Thymus (tissue), 11 donors: ENCODE results near the gene GAB2. TPM values are rescaled to one million over a fixed set of nuclear protein-coding genes. Genes with fewer than 3 reads are reported as not detected.
A peak's percentile ranks its signal among the peaks of the same experiment; 100 is the strongest.
"Not testable (repeated sequence)": the region's sequence is repeated elsewhere in the genome, so short reads cannot be mapped to it uniquely, and the experiment has no call there.

Experiments
- DNase-seq, 9 donors: peaks; one replicate each; pipeline ENCODE4 v3.0.0-alpha.2; 2013; ENCODE audit warnings: low spot score in 9 of 9, low read depth in 6 of 9, missing footprints in 1 of 9
- H3K27ac ChIP-seq, 2 donors: one replicate each; pipeline ENCODE4 v1.5.1; 2013; ENCODE audit warnings: control low read depth in 1 of 2, low read depth in 1 of 2, low read length in 1 of 2, mild to moderate bottlenecking in 1 of 2, moderate library complexity in 1 of 2
- H3K27me3 ChIP-seq, 2 donors: one replicate each; pipeline ENCODE4 v1.5.1; 2013; ENCODE audit warnings: low read length in 1 of 2; ENCODE audit not compliant: control insufficient read depth in 2 of 2, insufficient read depth in 1 of 2
- H3K36me3 ChIP-seq, 2 donors: one replicate each; pipeline ENCODE4 v1.5.1; 2013; ENCODE audit warnings: low read length in 1 of 2, mild to moderate bottlenecking in 1 of 2, moderate library complexity in 1 of 2; ENCODE audit not compliant: control insufficient read depth in 2 of 2, insufficient read depth in 2 of 2
- H3K4me1 ChIP-seq, 2 donors: one replicate each; pipeline ENCODE4 v1.5.1; 2013; ENCODE audit warnings: low read length in 2 of 2; ENCODE audit not compliant: control insufficient read depth in 2 of 2, insufficient read depth in 2 of 2
- H3K4me3 ChIP-seq, 2 donors: one replicate each; pipeline ENCODE4 v1.5.1; 2013; ENCODE audit warnings: low read length in 2 of 2, control low read depth in 1 of 2, mild to moderate bottlenecking in 1 of 2
- H3K9me3 ChIP-seq, 2 donors: one replicate each; pipeline ENCODE4 v1.5.1; 2013; ENCODE audit warnings: low read length in 1 of 2, mild to moderate bottlenecking in 1 of 2; ENCODE audit not compliant: control insufficient read depth in 2 of 2, insufficient read depth in 1 of 2
- WGBS: extraction: QIAGEN DNeasy Blood & Tissue Kit; methylation state at CpG from one replicate; pipeline ENCODE4 v1.1.7; 2013; 5-methylcytosine and 5-hydroxymethylcytosine counted together
- polyA plus RNA-seq: library from polyadenylated mRNA; stranded (reverse); fragments of 200-250 nt; gene quantifications from one replicate; pipeline ENCODE4 v1.2.3, GENCODE V29; 2013
- total RNA-seq: library from RNA; stranded (reverse); fragments of 120-200 nt; gene quantifications from one replicate; pipeline ENCODE4 v1.2.4, GENCODE V29; 2013
- donor health status: healthy.

GAB2 gene
- total and polyA plus RNA-seq, 2 donors: 3.7 to 12.6 TPM

DNA sequence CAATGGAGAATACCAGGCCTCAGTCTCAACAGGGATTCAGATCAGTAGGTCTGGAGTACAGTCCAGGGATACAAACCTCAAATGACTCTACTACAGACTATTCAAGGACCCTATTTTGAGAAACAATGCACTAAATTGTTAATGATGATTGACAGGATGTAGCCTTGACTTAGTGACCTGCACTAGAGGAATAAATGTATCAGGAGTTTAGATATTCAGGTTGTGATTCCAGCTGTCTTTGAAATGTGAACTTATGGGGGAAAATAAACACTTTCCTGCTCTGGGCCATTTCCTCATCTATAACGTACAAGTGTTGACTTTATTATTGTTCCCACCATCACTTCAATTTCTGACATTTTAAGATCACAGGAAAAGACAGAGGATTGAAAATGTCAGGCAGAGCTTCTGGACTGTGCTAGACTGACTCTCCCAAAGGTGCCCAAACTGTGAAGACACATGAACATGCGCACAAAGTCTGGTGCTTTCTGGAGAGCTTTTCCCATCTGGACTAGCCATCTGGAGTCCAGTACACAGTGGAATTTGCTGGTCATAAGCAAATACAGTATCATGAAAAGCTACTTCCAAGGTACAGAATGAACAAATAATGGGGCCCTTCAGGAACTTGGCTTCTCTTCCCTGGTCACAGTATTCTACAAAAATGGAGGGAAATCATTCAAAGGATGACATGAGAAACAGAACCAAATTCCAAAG, 118.5 kb downstream of the GAB2 start:
- WGBS: 97% methylated on average over 2 of the region's 2 CpGs
- DNase-seq: no peak
- Histone ChIP-seq H3K27me3 (no peaks in the 10 kb centered on the region), H3K36me3 (peaks cover 0 to 7% of the 10 kb centered on the region in 2 donors), H3K27ac (no peak overlapping the region), H3K4me3 (no peak overlapping the region), H3K4me1 (peaks cover 4 to 18% of the 10 kb centered on the region in 2 donors), H3K9me3 (no peaks in the 10 kb centered on the region)

GRCh38 chr11:78298291-78298771, 119.3 kb downstream of the GAB2 start:
- no peaks in the 10 kb centered on the region for H3K27me3 ChIP-seq
- no peak overlapping the region for H3K4me3 ChIP-seq
- H3K36me3 ChIP-seq: peaks cover 0 to 7% of the 10 kb centered on the region in 2 donors
- H3K4me1 ChIP-seq: peaks cover 7 to 21% of the 10 kb centered on the region in 2 donors
- 98% methylated on average over 1 of the region's 1 CpG for WGBS
- H3K9me3 ChIP-seq: no peaks in the 10 kb centered on the region
- no peak for DNase-seq
- no peak overlapping the region for H3K27ac ChIP-seq

DNA sequence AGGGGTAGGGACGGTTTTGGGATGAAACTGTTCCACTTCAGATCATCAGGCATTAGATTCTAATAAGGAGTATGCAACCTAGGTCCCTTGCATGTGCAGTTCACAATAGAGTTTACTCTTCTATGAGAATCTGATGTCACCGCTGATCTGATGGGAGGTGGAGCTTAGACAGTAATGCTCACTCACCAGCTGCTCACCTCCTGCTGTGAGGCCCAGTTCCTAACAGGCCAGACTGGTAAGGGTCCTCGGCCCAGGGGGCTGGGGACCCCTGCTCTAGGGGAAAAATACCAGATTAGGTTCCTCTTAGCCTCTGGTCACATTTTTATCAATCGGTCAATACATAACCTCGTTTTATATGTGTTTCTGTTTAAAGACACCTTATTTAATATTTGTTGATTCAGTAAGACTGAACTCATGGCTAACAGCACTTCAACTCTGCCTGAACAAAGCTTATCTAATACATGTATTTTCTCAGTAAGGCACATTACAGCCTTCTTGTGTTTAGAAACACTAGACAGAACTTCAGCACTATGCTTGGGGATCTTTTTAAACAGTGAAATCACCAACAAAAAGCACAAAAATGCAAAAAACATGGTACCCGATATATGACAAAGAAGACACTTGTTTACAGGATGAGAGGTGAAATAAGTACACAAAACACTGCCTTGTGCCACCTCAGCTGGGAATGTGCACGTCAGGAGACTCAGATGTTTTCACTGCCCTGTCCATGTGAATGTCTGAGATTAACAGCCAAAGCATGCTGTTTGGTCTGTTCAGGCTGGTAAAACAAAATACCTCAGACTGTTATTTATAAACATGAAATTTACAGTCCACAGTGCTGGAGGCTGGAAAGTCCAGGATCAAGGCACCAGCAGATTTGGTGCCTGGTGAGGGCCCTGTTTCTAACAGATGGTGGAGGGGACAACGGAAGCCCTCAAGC, 121.4 kb downstream of the GAB2 start:
- DNase-seq: no peak
- no peaks in the 10 kb centered on the region for H3K9me3 ChIP-seq
- WGBS: 93% methylated on average over 8 of the region's 8 CpGs
- H3K27me3 ChIP-seq: no peaks in the 10 kb centered on the region
- H3K27ac ChIP-seq: peak overlapping the region in 1 of 2 donors; percentile 49
- no peak overlapping the region for H3K4me3 ChIP-seq
- peaks cover 21 to 42% of the 10 kb centered on the region in 2 donors for H3K4me1 ChIP-seq
- H3K36me3 ChIP-seq: peaks cover 0 to 7% of the 10 kb centered on the region in 2 donors

GRCh38 chr11:78295347-78295746, 122.3 kb downstream of the GAB2 start:
- peak overlapping the region in 1 of 2 donors; percentile 49 for H3K27ac ChIP-seq
- H3K36me3 ChIP-seq: peaks cover 0 to 7% of the 10 kb centered on the region in 2 donors
- WGBS: 96% methylated on average over 3 of the region's 3 CpGs
- peaks cover 0 to 4% of the 10 kb centered on the region in 2 donors for H3K9me3 ChIP-seq
- no peak overlapping the region for H3K4me3 ChIP-seq
- H3K27me3 ChIP-seq: no peaks in the 10 kb centered on the region
- peaks cover 28 to 51% of the 10 kb centered on the region in 2 donors for H3K4me1 ChIP-seq
- no peak for DNase-seq

DNA sequence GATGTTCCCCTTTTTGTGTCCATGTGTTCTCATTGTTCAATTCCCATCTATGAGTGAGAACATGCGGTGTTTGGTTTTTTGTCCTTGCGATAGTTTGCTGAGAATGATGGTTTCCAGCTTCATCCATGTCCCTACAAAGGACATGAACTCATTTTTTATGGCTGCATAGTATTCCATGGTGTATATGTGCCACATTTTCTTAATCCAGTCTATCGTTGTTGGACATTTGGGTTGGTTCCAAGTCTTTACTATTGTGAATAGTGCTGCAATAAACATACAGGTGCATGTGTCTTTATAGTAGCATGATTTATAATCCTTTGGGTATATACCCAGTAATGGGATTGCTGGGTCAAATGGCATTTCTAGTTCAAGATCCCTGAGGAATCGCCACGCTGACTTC, 123.5 kb downstream of the GAB2 start:
- not testable (repeated sequence) for H3K27ac ChIP-seq, DNase-seq, H3K4me3 ChIP-seq, H3K27me3 ChIP-seq, H3K36me3 ChIP-seq, H3K9me3 ChIP-seq
- peaks cover 35 to 61% of the 10 kb centered on the region in 2 donors for H3K4me1 ChIP-seq
- 96% methylated on average over 4 of the region's 5 CpGs for WGBS

DNA sequence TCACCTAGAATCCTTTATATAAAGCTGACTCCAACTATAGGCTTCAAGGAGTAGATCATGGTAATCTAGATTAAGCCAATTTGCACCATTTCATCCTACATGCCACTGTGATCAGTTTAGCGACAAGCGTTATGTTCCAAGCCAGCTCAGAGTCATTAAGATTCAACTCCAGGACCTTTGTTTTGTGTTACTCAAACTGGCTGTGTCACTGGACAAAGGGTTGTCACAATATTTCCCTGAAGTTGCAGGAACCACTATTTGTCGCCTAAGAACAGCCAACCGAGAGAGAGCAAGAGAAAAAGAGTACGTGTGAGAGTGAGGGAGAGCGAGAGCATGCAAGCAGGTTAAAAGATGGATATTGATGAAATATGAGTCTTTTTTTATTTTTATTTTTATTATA, 124.1 kb downstream of the GAB2 start:
- peaks cover 37 to 64% of the 10 kb centered on the region in 2 donors for H3K4me1 ChIP-seq
- H3K27me3 ChIP-seq: no peaks in the 10 kb centered on the region
- peak overlapping the region in 1 of 2 donors; percentile 100 for H3K27ac ChIP-seq
- H3K9me3 ChIP-seq: peaks cover 0 to 4% of the 10 kb centered on the region in 2 donors
- H3K4me3 ChIP-seq: no peak overlapping the region
- peaks cover 0 to 4% of the 10 kb centered on the region in 2 donors for H3K36me3 ChIP-seq
- DNase-seq: no peak
- WGBS: 99% methylated on average over 6 of the region's 6 CpGs

- Histone ChIP-seq H3K27me3 (no peaks in the 10 kb centered on the region), H3K36me3 (peaks cover 0 to 4% of the 10 kb centered on the region in 2 donors), H3K4me3 (no peak overlapping the region), H3K4me1 (peaks cover 36 to 70% of the 10 kb centered on the region in 2 donors), H3K27ac (peak overlapping the region; percentile 76 to 100), H3K9me3 (peaks cover 0 to 4% of the 10 kb centered on the region in 2 donors)
- peak in 7 of 9 donors; percentile 67 to 90 (median 72) for DNase-seq
- WGBS: 19% methylated on average over 9 of the region's 9 CpGs
These were observed 125.4 kb downstream of the GAB2 start for GRCh38 chr11:78292109-78292803.

DNA sequence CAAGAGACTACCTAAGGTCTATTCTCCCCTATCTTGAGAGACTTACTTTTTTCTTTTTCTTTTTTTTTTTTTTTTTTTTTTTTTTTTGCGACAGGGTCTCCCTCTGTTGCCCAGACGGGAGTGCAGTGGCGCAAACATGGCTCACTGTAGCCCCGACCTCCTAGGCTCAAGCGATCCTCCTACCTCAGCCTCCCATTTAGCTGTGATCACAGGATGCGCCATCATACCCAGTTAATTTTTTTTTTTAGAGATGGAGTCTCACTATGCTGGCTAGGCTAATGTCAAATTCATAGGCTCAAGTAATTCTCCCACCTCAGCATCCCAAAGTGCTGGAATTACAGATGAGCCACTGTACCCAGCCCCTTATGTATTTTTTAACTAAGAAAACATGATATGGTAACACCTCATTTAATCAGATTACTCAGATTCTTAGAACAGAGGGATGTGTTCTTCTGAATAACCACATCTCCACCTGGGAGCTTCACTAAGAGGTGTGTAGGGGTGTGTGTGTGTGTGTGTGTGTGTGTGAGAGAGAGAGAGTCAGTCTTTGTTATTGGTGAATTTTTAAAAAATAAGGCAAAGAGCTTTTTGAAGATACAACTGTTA, 126.0 kb downstream of the GAB2 start:
- H3K36me3 ChIP-seq: peaks cover 0 to 4% of the 10 kb centered on the region in 2 donors
- peak in 1 of 9 donors; percentile 52 for DNase-seq
- 95% methylated on average over 6 of the region's 6 CpGs for WGBS
- H3K9me3 ChIP-seq: peaks cover 0 to 4% of the 10 kb centered on the region in 2 donors
- peaks cover 36 to 69% of the 10 kb centered on the region in 2 donors for H3K4me1 ChIP-seq
- H3K27ac ChIP-seq: peak overlapping the region; percentile 73 to 100
- no peak overlapping the region for H3K4me3 ChIP-seq
- H3K27me3 ChIP-seq: no peaks in the 10 kb centered on the region
